Stimulated activated memory B cell treated with anti-CD40 and anti-IgM and Interleukin-4, amounts not matched to agents 10 μg/mL and 1 μg/mL and 100 μg/mL, for 72 hours (primary cell): ENCODE results near the gene PEX5.

Experiments
- ATAC-seq: fragments of 150-1000 bp; cut with Tn5 transposase; 2 replicates; pipeline ENCODE4 v1.10.0; 2021
- H3K27ac Mint-ChIP-seq: one replicate; pipeline ENCODE4 v1.8.0; 2022; ENCODE audit warnings: mild to moderate bottlenecking, mixed read lengths
- H3K27me3 Mint-ChIP-seq: one replicate; pipeline ENCODE4 v1.8.0; 2022; ENCODE audit warnings: mixed read lengths
- H3K36me3 Mint-ChIP-seq: one replicate; pipeline ENCODE4 v1.8.0; 2022; ENCODE audit warnings: mixed read lengths
- H3K4me1 Mint-ChIP-seq: one replicate; pipeline ENCODE4 v1.8.0; 2022; ENCODE audit warnings: mixed read lengths
- H3K4me3 Mint-ChIP-seq: one replicate; pipeline ENCODE4 v1.8.0; 2022; ENCODE audit warnings: mild to moderate bottlenecking, moderate library complexity, mixed read lengths
- H3K9me3 Mint-ChIP-seq: one replicate; pipeline ENCODE4 v1.8.0; 2022; ENCODE audit warnings: mixed read lengths

Gene PEX5

DNA sequence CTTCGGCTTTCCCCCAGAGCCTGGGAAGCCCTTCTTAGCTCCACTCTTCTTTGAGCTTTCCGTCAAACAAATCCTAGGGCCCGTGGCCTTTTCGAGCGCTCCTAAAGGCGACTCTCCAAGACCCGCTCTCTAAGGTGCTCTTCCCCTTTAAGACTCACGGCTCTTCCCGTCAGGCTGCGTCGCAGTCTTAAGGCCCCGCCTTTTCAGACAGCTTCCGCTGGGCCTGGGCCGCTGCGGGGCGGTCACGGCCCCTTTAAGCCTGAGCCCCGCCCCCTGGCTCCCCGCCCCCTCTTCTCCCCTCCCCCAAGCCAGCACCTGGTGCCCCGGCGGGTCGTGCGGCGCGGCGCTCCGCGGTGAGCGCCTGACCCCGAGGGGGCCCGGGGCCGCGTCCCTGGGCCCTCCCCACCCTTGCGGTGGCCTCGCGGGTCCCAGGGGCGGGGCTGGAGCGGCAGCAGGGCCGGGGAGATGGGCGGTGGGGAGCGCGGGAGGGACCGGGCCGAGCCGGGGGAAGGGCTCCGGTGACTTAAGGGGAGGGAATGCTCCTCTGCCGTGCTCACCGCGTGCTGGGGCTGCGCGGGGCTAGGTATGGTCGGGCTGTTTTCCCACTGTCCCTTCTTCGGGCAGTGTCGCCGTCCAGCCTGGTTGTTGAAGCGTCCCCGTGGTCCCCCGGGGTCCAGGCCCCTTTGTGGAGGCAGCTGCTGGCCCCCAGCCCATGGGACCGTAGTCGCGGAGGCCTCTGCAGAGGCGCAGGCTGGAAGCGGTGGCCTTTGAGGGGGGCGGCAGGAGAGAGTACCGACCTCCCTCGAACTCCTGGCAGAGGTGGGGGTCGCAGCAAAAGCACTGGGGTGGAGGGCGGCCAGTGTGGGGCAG is at the start of gene PEX5:
PEX5 (plus strand) TSS at position 289 of the 870 bp plus-strand sequence. CDS start 692 bp downstream, outside the sequence.
- Mint-ChIP-seq H3K4me3 (peak within 1 kb of the TSS; percentile 99), H3K27ac (peak within 1 kb of the TSS; percentile 94), H3K27me3 (no peaks in the 10 kb centered on the region), H3K4me1 (peaks cover 50% of the 10 kb centered on the region), H3K36me3 (peaks cover 20% of the 10 kb centered on the region), H3K9me3 (no peaks in the 10 kb centered on the region)
- peak; percentile 99 for ATAC-seq

- H3K4me3 Mint-ChIP-seq: no peak overlapping the region
- no peaks in the 10 kb centered on the region for H3K27me3 Mint-ChIP-seq
- H3K27ac Mint-ChIP-seq: no peak overlapping the region
- peaks cover 68% of the 10 kb centered on the region for H3K36me3 Mint-ChIP-seq
- no peaks in the 10 kb centered on the region for H3K4me1 Mint-ChIP-seq
- no peak for ATAC-seq
- no peaks in the 10 kb centered on the region for H3K9me3 Mint-ChIP-seq
Observed at GRCh38 chr12:7141351-7142005, 48.0 kb upstream of the PEX5 start.

DNA sequence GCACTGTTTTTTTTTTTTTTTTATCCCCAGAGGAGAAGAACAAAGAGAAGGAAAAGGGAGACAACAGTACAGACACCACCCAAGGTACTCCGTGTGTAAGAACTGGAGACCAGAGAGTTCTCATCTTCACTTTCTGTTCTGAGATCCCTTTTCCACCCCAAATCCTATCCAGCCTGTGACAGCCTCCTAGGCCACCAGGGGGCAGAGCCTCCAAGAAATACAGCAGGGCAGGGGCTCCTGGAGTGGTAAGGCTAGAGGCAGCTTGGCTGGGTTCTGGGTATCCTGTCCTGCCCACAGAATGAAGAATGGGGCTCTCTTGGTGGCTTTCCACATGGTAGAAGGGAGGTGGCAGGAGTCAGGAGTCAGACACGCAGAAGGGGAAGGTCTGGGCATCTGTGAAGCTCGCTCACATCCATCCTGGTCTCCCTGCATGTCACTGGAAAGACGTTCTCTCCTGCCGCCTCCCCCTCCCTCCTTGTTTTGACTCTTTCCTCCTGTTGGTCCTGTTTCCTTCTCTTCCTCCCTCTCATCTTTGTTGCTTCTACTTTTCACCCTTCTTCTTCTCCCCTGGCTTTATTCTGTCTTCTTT is 47.3 kb upstream of the PEX5 start:
- peaks cover 65% of the 10 kb centered on the region for H3K36me3 Mint-ChIP-seq
- no peak for ATAC-seq

GRCh38 chr12:7142809-7143465 is 46.5 kb upstream of the PEX5 start:
- H3K4me3 Mint-ChIP-seq: no peak overlapping the region
- ATAC-seq: no peak
- H3K27ac Mint-ChIP-seq: no peak overlapping the region
- H3K4me1 Mint-ChIP-seq: no peaks in the 10 kb centered on the region
- H3K36me3 Mint-ChIP-seq: peaks cover 60% of the 10 kb centered on the region
- H3K9me3 Mint-ChIP-seq: no peaks in the 10 kb centered on the region
- no peaks in the 10 kb centered on the region for H3K27me3 Mint-ChIP-seq

More for the DNA sequence above, 47.3 kb upstream of the PEX5 start:
- Mint-ChIP-seq H3K27me3 (no peaks in the 10 kb centered on the region), H3K4me3 (no peak overlapping the region), H3K4me1 (no peaks in the 10 kb centered on the region), H3K27ac (no peak overlapping the region), H3K9me3 (no peaks in the 10 kb centered on the region)

DNA sequence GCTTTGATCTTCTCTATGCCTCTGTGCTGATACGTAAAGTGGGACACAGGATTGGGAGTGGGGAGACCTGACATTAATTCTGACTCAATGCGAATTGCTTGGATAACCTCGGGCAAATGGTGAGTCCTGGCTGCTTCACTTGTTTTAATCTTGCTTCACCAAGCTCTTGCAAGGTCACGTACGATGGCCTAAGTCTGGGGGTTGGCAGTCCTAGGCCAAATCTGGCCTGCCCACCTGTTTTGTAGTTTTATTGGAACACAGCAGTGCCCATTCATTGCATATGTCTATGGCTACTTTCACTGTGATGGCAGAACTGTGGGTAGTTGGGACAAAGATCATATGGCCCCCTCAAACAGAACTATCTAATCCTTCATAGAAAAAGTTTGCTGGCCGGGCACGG is 45.9 kb upstream of the PEX5 start:
- Mint-ChIP-seq H3K4me1 (no peaks in the 10 kb centered on the region), H3K36me3 (peaks cover 58% of the 10 kb centered on the region), H3K27me3 (no peaks in the 10 kb centered on the region), H3K4me3 (no peak overlapping the region), H3K9me3 (no peaks in the 10 kb centered on the region), H3K27ac (no peak overlapping the region)
- no peak for ATAC-seq

- no peak overlapping the region for H3K27ac Mint-ChIP-seq
- H3K9me3 Mint-ChIP-seq: no peaks in the 10 kb centered on the region
- H3K4me1 Mint-ChIP-seq: no peaks in the 10 kb centered on the region
- H3K36me3 Mint-ChIP-seq: peaks cover 60% of the 10 kb centered on the region
- H3K4me3 Mint-ChIP-seq: no peak overlapping the region
- no peaks in the 10 kb centered on the region for H3K27me3 Mint-ChIP-seq
- ATAC-seq: no peak
Observed at GRCh38 chr12:7144414-7145120, 44.9 kb upstream of the PEX5 start.

- ATAC-seq: no peak
Observed at GRCh38 chr12:7145671-7146070, 43.8 kb upstream of the PEX5 start.

GRCh38 chr12:7146228-7146627 is 43.3 kb upstream of the PEX5 start:
- H3K36me3 Mint-ChIP-seq: peaks cover 65% of the 10 kb centered on the region
- no peak for ATAC-seq
- no peaks in the 10 kb centered on the region for H3K4me1 Mint-ChIP-seq

More at GRCh38 chr12:7145671-7146070, 43.8 kb upstream of the PEX5 start:
- no peaks in the 10 kb centered on the region for H3K9me3 Mint-ChIP-seq
- no peak overlapping the region for H3K4me3 Mint-ChIP-seq
- no peak overlapping the region for H3K27ac Mint-ChIP-seq
- H3K27me3 Mint-ChIP-seq: no peaks in the 10 kb centered on the region
- H3K4me1 Mint-ChIP-seq: no peaks in the 10 kb centered on the region
- H3K36me3 Mint-ChIP-seq: peaks cover 66% of the 10 kb centered on the region

DNA sequence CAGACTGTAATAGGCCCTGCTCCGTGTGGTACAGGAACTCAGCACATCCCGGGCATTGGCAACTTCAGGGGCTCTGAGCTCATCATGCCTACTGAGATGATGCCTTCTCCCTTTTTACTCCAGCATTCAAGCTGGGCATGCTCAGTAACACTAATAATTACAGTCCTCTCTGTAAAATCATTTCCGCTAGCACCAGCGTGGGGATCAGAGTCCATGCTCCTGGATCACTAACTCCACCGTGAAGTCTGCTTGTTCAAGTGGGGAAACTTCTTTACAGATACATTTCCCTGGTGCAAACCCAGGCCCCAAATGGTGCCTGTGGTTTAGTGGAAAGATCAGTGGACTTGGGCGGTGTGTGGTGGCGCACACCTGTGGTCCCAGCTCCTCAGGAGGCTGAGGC is 42.6 kb upstream of the PEX5 start:
- Mint-ChIP-seq H3K27me3 (no peaks in the 10 kb centered on the region), H3K4me1 (no peaks in the 10 kb centered on the region), H3K4me3 (no peak overlapping the region), H3K36me3 (peaks cover 58% of the 10 kb centered on the region), H3K9me3 (no peaks in the 10 kb centered on the region), H3K27ac (no peak overlapping the region)
- no peak for ATAC-seq

More at GRCh38 chr12:7146228-7146627, 43.3 kb upstream of the PEX5 start:
- no peaks in the 10 kb centered on the region for H3K9me3 Mint-ChIP-seq
- H3K27me3 Mint-ChIP-seq: no peaks in the 10 kb centered on the region
- no peak overlapping the region for H3K4me3 Mint-ChIP-seq
- no peak overlapping the region for H3K27ac Mint-ChIP-seq

GRCh38 chr12:7150356-7150755 is 39.1 kb upstream of the PEX5 start:
- no peaks in the 10 kb centered on the region for H3K9me3 Mint-ChIP-seq
- peaks cover 6% of the 10 kb centered on the region for H3K4me1 Mint-ChIP-seq
- no peak for ATAC-seq
- no peak overlapping the region for H3K27ac Mint-ChIP-seq
- peaks cover 50% of the 10 kb centered on the region for H3K36me3 Mint-ChIP-seq
- no peaks in the 10 kb centered on the region for H3K27me3 Mint-ChIP-seq
- no peak overlapping the region for H3K4me3 Mint-ChIP-seq

DNA sequence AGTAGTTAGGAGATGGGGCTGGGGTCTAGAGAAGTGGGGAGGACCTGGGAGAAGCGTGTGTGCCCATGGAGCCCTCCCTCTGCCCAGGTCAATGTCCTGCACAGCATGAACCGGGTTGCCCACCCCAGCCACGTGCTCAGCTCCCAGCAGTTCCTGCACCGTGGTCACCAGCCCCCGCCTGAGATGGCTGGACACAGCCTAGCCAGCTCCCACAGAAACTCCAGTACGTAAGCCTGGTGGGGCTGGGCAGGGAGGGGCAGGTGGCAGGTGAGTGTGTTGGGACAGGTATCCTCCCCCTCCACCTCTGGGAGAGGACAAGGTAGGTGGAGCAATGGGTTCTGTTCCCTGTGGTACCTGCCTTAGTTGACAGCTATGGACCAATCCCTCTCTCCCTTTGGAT is 38.6 kb upstream of the PEX5 start:
- H3K9me3 Mint-ChIP-seq: no peaks in the 10 kb centered on the region
- H3K27ac Mint-ChIP-seq: no peak overlapping the region
- H3K27me3 Mint-ChIP-seq: no peaks in the 10 kb centered on the region
- no peak for ATAC-seq
- H3K4me3 Mint-ChIP-seq: no peak overlapping the region
- peaks cover 46% of the 10 kb centered on the region for H3K36me3 Mint-ChIP-seq
- peaks cover 6% of the 10 kb centered on the region for H3K4me1 Mint-ChIP-seq

DNA sequence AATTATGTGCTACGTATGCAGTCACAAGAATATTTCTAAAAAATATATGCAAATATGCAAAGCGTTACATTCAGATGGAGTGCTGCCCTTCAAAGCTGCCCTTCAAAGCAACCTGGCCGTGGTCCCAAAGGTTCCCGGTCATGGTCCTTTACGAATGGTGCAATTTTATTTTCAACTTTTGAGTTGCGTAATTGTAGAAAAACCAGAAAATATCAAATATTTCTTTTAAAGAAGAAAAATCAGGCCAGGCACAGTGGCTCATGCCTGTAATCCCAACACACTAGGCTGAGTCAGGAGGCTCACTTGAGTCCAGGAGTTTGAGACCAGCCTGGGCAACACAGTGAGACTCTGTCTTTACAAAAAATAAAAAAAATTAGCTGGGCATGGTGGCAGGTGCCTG is 38.0 kb upstream of the PEX5 start:
- H3K4me3 Mint-ChIP-seq: no peak overlapping the region
- no peak for ATAC-seq
- peaks cover 6% of the 10 kb centered on the region for H3K4me1 Mint-ChIP-seq
- peaks cover 45% of the 10 kb centered on the region for H3K36me3 Mint-ChIP-seq
- no peaks in the 10 kb centered on the region for H3K27me3 Mint-ChIP-seq
- no peaks in the 10 kb centered on the region for H3K9me3 Mint-ChIP-seq
- H3K27ac Mint-ChIP-seq: no peak overlapping the region

DNA sequence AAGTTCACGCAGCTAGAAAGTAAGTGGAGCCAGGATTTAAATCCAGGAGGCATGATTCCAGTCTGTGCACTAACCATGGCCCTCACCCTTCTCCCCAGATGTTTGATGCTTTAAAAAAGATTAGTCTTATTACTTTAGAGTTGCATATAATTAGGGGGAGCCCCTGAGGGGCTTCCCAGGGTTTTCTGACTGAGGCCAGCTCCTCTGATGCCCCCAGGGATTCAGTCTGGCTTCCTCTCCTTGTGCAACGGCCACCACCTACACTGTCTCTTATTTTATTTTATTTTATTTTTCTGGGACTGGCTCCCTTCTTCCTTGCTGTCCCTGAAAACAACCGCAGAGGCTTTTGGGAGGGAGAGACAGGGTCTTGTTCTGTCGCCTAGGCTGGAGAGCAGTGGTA is 36.7 kb upstream of the PEX5 start:
- Mint-ChIP-seq H3K9me3 (no peaks in the 10 kb centered on the region), H3K27ac (no peak overlapping the region), H3K27me3 (no peaks in the 10 kb centered on the region), H3K36me3 (peaks cover 50% of the 10 kb centered on the region), H3K4me1 (peaks cover 6% of the 10 kb centered on the region), H3K4me3 (no peak overlapping the region)
- no peak for ATAC-seq

DNA sequence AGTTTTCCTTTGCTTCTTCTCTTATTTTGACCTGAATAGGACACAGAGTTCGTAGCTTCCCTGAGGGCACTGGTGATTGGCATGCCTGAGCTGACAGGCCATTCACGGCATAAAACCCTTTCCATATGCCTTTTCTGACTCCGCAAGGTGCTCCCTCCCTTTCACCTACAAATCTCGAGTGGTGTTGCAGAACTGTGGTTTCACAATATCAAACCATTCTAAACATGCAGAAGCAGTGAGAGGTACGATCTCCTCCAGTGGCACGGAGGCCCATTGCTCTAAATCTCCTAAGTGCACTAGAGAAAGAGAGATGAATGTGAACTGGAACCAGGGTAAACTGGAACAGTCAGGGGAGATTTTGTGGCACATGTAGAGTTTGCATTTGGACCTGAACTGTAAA is 35.4 kb upstream of the PEX5 start:
- H3K4me1 Mint-ChIP-seq: peaks cover 6% of the 10 kb centered on the region
- no peak for ATAC-seq
- no peaks in the 10 kb centered on the region for H3K9me3 Mint-ChIP-seq
- no peak overlapping the region for H3K4me3 Mint-ChIP-seq
- H3K36me3 Mint-ChIP-seq: peaks cover 47% of the 10 kb centered on the region
- no peak overlapping the region for H3K27ac Mint-ChIP-seq
- H3K27me3 Mint-ChIP-seq: no peaks in the 10 kb centered on the region
